UCSD-AML1 (cell line): ENCODE measurements around the gene B3GLCT.
"Not testable (repeated sequence)": the region's sequence is repeated elsewhere in the genome, so short reads cannot be mapped to it uniquely, and the experiment has no call there.

Experiments used
- DNase-seq: peaks from one replicate; lab custom pipeline; 2025; ENCODE audit not compliant: unreplicated experiment; lab: John Stamatoyannopoulos, UW

Gene B3GLCT

GRCh38 chr13:31182987-31183386 is 16.8 kb upstream of the B3GLCT start:
- DNase-seq = no peak

DNA sequence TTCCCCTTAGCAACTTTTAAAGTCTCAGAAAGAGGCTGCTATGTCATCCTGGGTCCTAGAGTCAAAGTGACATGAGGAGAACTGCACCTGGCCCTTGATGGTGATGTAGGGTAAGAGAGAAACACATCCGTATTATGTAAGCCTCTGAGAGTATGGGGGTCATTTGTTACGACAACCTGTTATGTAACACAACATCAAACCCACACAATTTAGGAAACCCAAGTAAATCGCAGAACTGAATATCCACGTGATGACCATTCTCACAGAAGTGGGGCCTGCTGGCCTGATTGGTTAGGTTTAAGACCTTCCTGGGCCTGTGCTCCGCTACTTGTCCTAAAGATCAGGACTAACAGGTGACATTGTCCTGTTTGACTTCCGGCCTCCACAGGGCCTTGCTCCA is 15.3 kb upstream of the B3GLCT start:
- no peak for DNase-seq

- DNase-seq = no peak
These were observed 14.7 kb upstream of the B3GLCT start for GRCh38 chr13:31184981-31185645.

DNA sequence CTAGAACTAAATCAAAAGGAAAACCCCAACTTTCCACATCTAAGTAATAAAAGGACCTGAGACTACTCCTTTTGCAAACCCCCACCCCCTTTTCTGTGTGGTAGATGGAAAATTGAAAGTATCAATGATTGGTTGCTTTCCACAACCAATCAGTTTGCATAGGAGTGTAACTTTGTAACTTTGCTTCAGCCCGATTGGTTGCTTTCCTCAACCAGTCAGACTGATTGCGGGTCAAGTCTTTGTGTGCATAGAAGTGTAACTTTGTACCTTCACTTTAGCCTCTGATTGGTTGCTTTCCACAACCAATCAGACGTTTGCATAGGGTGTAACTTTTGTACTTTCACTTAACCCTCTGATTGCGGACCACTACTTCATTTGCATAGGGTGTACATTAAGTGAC is 8.0 kb upstream of the B3GLCT start:
- DNase-seq = no peak

DNA sequence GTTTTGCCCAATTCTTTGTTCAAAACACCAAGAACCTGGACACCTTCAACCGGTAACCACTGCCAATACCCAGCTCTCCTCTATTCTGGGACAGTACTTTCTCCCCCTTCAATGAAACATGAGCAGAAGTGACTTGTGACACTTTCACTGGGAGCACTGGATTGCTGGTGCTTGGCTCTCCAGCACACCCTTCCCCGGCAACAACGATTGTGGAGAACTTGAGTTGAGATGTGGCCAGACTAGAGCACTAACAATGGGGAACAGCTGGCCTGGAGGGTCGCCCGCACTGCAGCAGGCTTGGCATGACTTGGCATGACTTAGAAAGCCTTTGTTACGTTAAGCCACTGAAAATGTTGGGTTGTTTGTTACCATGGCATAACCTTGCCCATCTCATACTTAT is 7.5 kb upstream of the B3GLCT start:
- no peak for DNase-seq

DNA sequence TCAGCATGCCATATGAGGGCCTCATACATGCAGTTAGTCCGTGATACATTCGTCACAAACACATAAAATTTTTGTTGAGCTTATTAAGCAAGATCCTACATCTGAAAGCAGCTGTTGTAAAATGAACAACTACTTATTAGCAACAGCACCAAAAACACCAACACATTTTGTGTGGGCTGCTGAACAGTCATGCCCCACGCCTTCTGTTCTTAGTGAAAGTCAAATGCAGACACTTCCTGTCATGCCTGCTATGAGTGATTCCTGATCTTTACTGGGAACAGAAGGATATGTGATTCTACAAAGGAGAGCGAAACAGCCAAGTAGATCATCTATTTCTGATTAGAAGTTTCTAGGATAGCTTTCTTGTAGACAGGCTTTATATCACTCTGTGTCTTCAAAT is 4.2 kb upstream of the B3GLCT start:
- DNase-seq = no peak

GRCh38 chr13:31196992-31197391 is 2.8 kb upstream of the B3GLCT start:
- DNase-seq = no peak

DNA sequence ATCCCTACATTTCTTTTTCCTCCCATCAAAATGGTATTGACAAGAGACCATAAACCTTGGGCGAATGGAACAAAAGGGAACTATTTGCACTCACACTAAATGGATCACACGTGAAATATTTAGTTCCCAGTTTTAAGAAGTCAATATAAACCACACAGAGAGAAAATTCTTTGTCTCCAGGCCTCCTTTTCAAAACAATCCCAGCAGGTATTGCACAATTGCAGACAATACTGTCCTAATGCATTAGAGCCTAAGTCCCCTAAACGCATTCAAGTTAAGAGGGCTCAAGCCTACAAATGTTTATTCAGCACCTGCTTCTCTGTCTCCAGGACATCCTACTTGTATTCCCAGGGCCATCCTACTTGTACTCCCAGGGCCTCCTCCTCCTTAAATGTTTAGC is 1.3 kb upstream of the B3GLCT start:
- DNase-seq = no peak

GRCh38 chr13:31199527-31199848 is 287 bp upstream of the B3GLCT start:
- no peak for DNase-seq

GRCh38 chr13:31200637-31200971 is 829 bp downstream of the B3GLCT start:
- peak; percentile 70 for DNase-seq

DNA sequence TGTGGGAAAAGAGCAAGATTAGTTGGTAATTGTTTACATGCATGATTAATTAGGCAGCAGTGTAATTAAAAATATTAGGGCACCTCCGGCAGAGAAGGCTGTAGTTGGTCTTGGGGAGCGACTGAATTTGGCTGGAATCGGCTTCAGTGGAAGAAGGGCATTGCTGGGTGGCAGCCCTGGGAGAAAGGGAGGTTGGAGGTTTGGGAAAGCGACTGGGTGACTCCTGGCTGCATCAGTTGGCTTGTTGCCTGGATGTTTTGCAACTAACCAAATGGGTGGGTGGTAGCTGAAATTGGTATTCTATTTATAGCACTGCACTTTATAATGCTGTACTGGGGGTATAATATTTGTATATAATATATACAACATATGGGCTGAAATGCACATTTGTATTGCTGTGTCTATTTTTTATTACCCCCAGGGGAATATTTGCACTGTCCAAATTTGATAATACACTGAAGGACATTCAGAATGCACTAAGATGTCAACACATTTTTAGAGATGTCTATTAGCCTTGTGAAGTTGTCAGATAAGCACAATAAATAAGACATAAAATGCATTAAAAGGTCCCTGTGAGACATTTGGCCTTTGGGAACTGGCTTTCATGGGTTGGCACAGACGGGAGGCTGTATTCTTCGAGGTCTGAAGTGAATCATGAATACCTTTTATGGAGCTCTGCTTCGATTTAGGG is 1.7 kb downstream of the B3GLCT start:
- no peak for DNase-seq

GRCh38 chr13:31204592-31204991 is 4.8 kb downstream of the B3GLCT start:
- no peak for DNase-seq

GRCh38 chr13:31207661-31208552 is 8.1 kb downstream of the B3GLCT start:
- DNase-seq = no peak

GRCh38 chr13:31208559-31209122 is 8.9 kb downstream of the B3GLCT start:
- no peak for DNase-seq

DNA sequence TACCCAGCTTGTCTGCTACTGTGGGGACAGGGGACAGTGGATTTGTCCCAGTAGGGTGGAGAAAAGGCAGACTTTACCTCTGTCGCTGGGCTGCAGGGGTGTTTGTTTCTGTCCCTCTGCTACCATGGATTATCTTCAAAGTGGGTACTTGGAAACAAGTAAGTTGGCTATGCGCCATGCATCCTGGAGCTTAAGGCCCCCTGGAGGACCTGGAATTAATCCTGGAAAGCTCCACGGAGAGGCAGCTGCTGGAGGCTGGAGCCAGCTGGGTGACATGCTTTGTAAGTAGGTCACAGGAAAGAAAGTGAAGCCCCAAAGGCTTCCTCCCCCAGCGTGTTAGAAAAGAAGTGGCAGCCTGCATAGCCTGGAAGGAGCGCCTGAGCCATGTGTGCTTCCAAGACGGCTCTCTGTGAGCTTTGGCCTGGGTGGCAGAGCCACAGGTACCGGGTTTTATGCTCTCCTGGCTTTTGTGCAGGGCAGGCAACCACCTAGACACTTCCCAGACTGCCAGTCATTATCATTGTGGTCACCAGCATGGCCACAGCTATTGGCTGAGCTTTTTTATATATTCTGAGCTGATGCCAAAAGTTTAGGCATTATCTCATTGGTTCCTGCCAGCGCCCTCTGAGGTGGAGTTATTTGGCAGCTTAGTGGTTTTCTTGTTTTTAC is 9.5 kb downstream of the B3GLCT start:
- no peak for DNase-seq

DNA sequence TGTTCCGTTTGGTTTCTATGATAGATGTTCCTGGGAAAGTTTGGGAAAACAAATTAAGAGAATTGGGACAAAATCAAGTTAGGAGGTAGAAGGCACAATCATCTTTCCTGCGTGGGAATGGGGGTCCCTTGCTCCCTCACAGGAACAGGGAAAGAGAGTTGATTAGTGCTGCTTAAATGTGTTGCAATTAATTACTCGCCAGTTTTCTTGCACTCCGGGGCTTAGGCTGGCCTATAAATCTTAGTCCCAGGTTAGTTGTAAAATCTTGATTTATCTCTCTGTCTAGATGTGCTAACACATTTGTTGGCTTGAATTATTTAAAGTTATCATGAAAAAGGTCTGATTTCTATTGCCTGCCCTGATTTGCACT is 10.1 kb downstream of the B3GLCT start:
- no peak for DNase-seq

- no peak for DNase-seq
These were observed 14.0 kb downstream of the B3GLCT start for GRCh38 chr13:31213651-31214289.

DNA sequence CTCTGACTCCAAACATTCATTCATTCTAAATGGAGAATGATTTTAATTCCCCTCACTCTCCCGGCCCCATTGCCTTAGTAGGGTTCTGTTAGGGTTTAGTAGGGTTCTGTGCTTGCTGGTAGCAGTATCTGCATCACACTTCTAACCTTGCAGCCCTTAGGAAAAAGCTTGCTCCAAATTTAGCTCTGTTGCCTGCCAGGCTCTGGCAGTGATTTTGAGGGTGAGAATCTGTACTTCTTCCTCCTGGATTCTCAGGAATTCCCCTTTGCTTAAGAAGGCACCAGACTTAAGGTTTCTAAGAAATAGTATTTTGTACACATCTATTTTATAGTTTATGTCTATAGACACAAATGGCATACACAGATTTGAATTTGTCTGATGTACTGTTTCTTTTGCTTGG is 14.7 kb downstream of the B3GLCT start:
- DNase-seq = no peak

DNA sequence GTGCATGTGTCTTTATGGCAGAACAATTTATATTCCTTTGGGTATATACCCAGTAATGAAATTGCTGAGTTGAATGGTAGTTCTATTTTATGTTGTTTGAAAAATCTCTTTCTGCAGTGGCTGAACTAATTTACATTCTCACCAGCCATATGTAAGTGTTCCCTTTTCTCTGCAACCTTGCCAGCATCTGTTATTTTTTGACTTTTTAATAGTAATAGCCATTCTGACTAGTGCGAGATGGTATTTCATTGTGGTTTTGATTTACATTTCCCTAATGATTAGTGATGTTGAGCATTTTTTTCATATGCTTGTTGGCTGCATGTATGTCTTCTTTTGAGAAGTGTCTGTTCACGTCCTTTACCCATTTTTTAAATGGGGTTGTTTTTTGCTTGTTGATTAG is 17.1 kb downstream of the B3GLCT start:
- DNase-seq = not testable (repeated sequence)

DNA sequence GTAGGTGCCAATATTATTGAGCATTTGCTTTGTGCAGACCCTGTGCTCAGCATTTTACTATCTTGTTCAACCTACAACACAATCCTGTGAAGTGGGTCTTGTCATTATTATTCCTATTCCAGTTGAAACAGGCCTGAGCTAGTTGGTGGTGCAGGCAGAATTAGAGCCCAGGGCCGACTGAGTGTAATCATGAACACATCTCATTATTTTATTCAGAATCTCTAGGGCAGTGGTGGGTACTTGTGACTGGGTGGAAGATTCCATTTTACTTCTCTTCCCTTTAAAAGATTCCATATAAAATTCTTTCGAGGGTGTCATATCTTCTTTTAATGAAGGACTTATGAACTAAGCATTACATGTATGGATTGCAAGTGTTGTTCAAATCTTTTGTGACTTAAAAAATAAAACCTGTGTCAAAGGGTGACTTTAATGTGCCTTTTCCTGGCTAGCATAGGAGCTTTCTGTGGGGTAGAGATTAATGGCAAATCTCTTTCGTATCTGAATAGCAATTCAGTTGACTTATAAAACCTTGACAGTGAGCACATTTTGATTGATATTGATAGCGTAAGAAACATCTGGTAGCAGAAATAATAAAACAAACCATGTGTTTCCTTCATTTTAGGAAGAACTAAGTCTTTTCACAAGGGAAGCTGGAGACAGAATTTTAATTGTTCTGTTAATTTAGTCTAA is 20.3 kb downstream of the B3GLCT start:
- DNase-seq = no peak
